ENCODE measurements around the gene ROBO4.

The ROBO4 gene

DNA sequence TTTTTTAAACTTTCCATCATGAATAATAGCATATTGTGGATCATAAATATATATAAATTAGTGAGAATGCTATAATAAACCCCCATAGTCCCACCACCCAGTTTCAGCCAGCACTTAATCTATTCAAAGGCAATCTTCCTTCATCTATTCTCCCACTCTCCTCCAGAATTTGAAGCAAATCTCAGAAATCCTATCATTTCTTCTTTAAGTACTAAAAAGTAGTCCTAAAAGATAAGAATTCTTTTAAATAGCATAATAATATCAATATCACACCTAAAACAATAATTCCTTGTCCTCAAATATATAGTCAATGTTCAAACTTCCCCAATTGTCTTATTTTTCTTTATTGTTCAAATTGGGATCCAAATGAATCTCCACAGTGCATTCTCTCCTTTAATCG lies 57.0 kb downstream of the ROBO4 start:
- TF ChIP-seq, protein P1, sequence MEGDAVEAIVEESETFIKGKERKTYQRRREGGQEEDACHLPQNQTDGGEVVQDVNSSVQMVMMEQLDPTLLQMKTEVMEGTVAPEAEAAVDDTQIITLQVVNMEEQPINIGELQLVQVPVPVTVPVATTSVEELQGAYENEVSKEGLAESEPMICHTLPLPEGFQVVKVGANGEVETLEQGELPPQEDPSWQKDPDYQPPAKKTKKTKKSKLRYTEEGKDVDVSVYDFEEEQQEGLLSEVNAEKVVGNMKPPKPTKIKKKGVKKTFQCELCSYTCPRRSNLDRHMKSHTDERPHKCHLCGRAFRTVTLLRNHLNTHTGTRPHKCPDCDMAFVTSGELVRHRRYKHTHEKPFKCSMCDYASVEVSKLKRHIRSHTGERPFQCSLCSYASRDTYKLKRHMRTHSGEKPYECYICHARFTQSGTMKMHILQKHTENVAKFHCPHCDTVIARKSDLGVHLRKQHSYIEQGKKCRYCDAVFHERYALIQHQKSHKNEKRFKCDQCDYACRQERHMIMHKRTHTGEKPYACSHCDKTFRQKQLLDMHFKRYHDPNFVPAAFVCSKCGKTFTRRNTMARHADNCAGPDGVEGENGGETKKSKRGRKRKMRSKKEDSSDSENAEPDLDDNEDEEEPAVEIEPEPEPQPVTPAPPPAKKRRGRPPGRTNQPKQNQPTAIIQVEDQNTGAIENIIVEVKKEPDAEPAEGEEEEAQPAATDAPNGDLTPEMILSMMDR (IDR thresholded peaks at IDR 0.05; ENCODE audit: low read depth, low read length, missing control alignments): no peak
- H3K4me3 ChIP-seq (replicated peaks; ENCODE audit: low read depth, low read length): no peak overlapping the region
- DNase-seq (ENCODE audit: extremely low read depth, low read depth): no peak

DNA sequence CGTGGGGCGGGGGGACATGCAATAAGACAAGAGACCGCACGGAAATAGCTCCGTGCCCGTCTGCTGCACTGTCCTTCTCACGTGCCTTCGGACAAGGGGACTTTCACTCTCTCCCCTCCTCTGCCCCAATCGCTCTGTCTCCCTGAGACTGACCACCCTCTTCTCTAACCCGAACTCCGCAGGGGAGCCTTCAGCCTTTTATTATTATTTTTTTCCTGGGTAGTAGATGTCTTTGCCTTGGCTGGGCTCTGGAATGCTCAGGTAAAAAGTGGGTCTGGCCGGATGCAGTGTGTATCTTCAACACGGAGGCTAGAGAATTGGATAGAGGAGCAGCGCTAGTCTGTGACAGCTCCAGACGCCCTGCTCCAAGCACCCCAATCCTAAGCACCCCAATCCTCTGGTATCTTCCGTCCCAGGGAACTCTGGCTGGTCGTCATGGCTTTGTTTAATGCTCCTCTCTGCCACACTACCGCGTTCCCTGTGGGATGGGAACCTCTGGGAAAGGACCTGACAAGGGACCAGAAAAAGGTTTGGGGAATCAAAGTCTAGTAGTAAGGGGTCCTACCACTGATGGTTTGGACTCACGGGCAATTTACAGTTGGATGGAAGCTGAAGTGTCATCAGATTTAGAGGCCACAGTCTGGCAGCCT lies 57.6 kb downstream of the ROBO4 start:
- DNase-seq (ENCODE audit: extremely low read depth, low read depth): no peak
- peak overlapping the region; percentile 32 for H3K4me3 ChIP-seq (replicated peaks; ENCODE audit: low read depth, low read length)
- TF ChIP-seq, protein P1 (IDR thresholded peaks at IDR 0.05; ENCODE audit: low read depth, low read length, missing control alignments): no peak

DNA sequence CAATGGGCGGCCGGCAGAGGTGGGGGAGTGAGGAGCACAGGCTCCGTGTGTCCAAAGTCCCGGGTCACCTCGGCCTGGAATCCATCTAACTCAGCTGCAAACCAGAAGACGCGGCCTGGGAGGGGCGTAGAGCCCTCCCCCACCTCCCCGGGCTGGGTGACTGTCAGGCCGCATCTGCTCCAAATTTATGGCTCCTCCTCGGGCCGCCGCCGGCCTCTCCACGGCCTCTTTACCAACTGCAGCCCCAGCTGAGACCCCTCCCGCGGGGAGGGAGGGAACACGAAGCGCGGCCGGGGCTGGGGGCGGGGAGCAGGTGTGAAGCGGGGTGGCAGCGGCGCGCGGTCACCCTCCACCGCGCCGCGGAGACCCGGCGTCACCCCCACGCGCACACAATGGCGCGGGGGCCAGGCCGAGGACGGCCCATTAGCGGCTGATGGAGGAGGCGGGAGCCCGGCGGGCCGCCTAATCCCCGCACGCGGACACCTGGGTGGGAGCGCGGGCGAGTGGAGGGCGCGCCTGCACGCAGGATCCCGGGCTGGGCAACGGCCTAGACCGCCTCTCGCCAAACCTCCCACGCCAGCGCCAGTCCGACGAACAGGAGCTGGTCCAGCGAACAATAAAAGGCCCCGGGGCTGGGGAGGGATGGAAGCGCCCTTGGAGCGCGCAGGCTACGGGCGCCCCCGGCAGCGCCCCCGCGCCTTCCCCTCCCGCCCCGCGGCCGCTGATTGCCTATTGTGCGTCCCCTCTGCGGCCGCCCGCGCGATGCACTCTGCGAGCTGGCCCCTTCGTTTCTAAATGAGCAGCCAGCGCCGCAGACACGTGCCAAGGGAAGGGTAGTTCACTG lies 58.3 kb downstream of the ROBO4 start:
- DNase-seq (ENCODE audit: extremely low read depth, low read depth): no peak
- peak overlapping the region; percentile 32 for H3K4me3 ChIP-seq (replicated peaks; ENCODE audit: low read depth, low read length)
- TF ChIP-seq, protein P1 (IDR thresholded peaks at IDR 0.05; ENCODE audit: low read depth, low read length, missing control alignments): no peak

DNA sequence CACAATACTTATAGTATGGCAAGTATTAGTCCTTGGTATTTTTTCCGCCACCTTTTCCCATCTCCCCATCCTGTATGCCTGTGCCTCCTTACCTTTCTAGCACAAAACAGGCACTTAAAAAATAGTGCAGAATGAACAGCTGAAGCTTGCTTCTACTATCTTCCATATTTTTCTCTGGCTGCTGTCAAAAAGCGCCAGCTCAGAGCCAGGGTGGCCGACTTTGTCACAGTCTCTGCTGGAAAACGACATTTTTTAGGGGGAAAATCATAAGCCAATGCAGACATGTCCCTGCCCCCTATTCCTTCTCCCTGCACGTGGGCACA lies 58.9 kb downstream of the ROBO4 start:
- peak overlapping the region; percentile 32 for H3K4me3 ChIP-seq (replicated peaks; ENCODE audit: low read depth, low read length)
- TF ChIP-seq, protein P1 (IDR thresholded peaks at IDR 0.05; ENCODE audit: low read depth, low read length, missing control alignments): no peak
- no peak for DNase-seq (ENCODE audit: extremely low read depth, low read depth)

DNA sequence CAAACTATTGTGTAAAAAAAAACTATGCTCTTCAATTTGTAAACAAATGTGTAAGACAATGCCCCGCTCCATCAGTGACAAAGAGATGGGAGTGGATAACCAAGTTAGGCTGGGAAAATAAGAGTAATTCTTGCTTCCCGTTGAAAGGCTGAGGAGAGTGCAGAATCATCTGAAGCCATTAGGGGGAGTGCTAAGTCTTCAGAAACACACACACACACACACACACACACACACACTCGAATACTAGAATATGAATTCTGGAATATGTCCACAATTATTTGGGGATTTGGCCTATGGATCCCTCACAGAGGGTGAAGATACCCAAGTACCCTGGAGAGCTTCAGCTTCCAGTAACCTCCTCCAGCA lies 60.2 kb downstream of the ROBO4 start:
- TF ChIP-seq, protein P1 (IDR thresholded peaks at IDR 0.05; ENCODE audit: low read depth, low read length, missing control alignments): peak; percentile 68
- H3K4me3 ChIP-seq (replicated peaks; ENCODE audit: low read depth, low read length): no peak overlapping the region
- peak; percentile 64 for DNase-seq (ENCODE audit: extremely low read depth, low read depth)

DNA sequence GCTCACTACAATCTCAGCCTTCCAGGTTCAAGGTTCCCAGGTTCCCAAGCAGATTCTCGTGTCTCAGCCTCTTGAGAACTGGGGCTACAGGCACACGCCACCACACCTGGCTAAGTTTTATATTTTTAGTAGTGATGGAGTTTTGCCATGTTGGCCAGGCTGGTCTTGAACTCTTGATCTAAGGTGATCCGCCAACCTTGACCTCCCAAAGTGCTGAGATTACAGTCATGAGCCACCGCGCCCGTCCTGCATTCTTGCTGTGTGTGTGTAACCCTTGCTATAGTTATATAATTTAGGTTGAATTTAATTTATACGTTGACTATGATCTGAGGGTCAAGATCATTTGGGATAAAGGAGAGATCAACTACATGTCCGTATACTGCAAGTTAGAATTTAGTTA lies 61.7 kb downstream of the ROBO4 start:
- no peak overlapping the region for H3K4me3 ChIP-seq (replicated peaks; ENCODE audit: low read depth, low read length)
- TF ChIP-seq, protein P1 (IDR thresholded peaks at IDR 0.05; ENCODE audit: low read depth, low read length, missing control alignments): no peak
- no peak for DNase-seq (ENCODE audit: extremely low read depth, low read depth)
